Fibroblast of mammary gland (primary cell): ENCODE measurements around the gene NTF4.

Experiments
- DNase-seq: peaks from one replicate; pipeline ENCODE4 v3.0.0-alpha.2; 2010; ENCODE audit warnings: low read depth
- H3K4me3 ChIP-seq: 2 replicates; pipeline ENCODE4 v1.5.1; 2011; ENCODE audit warnings: low read depth, mild to moderate bottlenecking, low read length, moderate library complexity; ENCODE audit not compliant: control insufficient read depth
- CTCF ChIP-seq: conservative IDR thresholded peaks from 2 replicates; pipeline ENCODE4 v1.5.1; 2011; ENCODE audit warnings: low read depth, low read length, inconsistent platforms; ENCODE audit not compliant: control insufficient read depth, insufficient read depth

The NTF4 gene

GRCh38 chr19:49065905-49066512 lies 1.4 kb upstream of the NTF4 start:
- TF ChIP-seq CTCF = no peak
- H3K4me3 ChIP-seq = no peak overlapping the region
- DNase-seq = no peak

DNA sequence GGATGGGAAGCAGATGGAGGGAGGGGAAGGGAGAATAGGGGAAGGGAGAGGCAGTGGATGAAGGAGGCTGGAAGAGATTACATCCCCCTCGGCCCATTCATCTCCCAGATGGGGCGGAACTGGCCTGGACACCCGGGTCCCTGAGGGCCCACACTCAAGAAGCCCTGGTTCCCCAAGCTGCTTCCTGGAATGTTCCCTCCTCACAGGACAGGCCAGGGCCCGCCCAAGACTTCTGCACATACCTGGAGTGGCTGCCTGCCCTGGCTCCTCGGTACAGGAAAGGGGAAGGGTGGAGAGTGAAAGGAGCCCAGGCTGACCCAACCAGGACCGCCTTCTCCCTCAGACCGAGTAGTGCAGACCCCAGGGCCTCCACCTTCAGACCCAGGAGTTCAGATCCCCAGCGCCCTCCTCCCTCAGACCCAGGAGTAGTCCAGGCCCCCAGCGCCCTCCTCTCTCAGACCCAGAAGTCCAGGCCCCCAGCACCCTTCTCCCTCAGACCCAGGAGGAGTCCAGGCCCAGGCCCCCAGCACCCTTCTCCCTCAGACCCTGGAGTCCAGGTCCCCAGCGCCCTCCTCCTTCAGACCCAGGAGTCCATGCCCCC lies 489 bp downstream of the NTF4 start:
- no peak overlapping the region for H3K4me3 ChIP-seq
- DNase-seq = no peak
- TF ChIP-seq CTCF = no peak

DNA sequence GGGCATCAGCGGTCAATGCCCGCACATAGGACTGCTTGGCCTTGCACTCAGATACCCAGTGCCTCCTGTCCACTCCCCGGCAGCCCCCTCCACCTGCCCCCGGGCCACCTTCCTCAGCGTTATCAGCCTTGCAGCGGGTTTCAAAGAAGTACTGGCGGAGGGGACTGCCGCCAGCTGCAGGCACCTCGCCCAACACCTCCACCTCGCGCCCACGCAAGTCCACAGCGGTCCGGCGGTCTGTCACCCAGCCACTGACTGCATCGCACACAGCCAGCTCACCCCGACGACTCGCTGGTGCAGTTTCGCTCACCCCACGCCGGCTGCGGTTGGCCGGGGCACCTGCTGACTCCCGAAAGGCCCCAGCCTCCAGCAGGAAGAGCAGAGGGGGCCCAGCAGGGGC lies 3.2 kb downstream of the NTF4 start:
- TF ChIP-seq CTCF = no peak
- no peak for DNase-seq
- H3K4me3 ChIP-seq = no peak overlapping the region

GRCh38 chr19:49061000-49061399 lies 3.6 kb downstream of the NTF4 start:
- no peak for TF ChIP-seq CTCF
- DNase-seq = no peak
- H3K4me3 ChIP-seq = no peak overlapping the region

GRCh38 chr19:49059053-49059452 lies 5.6 kb downstream of the NTF4 start:
- no peak overlapping the region for H3K4me3 ChIP-seq
- no peak for TF ChIP-seq CTCF
- no peak for DNase-seq

- DNase-seq = peak; percentile 32
- no peak overlapping the region for H3K4me3 ChIP-seq
- TF ChIP-seq CTCF = no peak
Observed at GRCh38 chr19:49058562-49058961, 6.1 kb downstream of the NTF4 start.
